Measurements from ENCODE around the gene ATP7B.

Gene ATP7B

DNA sequence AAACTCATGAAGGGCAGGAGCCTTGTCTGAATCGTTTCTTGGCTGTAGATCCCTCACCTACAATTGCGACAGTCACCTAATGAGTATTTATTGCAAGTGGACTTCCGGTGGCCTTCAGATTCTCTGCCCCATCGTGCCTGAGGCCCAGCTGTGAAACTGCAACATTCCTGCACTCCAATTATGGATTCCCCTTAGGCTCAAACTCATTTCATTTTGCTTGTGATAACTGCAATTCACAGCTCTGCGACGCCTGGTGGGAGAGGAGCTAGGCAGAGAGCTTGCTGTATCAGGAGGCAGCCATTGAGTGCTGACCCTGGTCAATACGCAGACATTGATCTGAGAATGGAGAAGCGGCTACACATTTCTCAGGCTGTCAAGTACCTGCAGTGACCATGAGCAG is 90.5 kb downstream of the ATP7B start:
- H3K27ac ChIP-seq (replicated peaks): no peak overlapping the region
- no peak for DNase-seq (ENCODE audit: low read depth in 1 of 2, low spot score in 1 of 2)

DNA sequence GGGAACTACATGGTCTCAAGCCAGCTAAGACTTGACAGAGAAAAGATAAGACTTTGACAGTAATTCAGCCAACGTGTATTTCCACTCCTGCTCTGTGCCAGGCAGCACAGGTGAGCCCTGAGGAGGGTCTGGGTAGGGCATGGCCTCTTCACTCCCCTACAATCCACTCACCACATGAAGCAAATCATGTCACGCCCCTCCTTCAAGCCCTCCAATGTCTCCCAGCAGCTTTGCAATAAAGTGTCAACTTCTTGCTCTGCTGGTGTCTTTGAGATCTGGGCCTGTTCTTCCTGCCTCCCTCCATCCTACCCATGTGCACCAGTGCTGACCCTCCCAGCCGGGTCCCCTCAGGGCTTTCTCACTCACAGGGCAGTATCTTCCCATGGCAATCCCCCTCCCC is 91.0 kb downstream of the ATP7B start:
- Histone ChIP-seq H3K4me3 (replicated peaks; ENCODE audit: insufficient read depth, low read length) (no peak overlapping the region), H3K27me3 (ENCODE audit: insufficient read depth, poor library complexity, severe bottlenecking) (no peaks in the 10 kb centered on the region), H3K27ac (replicated peaks) (no peak overlapping the region)
- DNase-seq (ENCODE audit: low read depth in 1 of 2, low spot score in 1 of 2): no peak
- TF ChIP-seq, protein P1, sequence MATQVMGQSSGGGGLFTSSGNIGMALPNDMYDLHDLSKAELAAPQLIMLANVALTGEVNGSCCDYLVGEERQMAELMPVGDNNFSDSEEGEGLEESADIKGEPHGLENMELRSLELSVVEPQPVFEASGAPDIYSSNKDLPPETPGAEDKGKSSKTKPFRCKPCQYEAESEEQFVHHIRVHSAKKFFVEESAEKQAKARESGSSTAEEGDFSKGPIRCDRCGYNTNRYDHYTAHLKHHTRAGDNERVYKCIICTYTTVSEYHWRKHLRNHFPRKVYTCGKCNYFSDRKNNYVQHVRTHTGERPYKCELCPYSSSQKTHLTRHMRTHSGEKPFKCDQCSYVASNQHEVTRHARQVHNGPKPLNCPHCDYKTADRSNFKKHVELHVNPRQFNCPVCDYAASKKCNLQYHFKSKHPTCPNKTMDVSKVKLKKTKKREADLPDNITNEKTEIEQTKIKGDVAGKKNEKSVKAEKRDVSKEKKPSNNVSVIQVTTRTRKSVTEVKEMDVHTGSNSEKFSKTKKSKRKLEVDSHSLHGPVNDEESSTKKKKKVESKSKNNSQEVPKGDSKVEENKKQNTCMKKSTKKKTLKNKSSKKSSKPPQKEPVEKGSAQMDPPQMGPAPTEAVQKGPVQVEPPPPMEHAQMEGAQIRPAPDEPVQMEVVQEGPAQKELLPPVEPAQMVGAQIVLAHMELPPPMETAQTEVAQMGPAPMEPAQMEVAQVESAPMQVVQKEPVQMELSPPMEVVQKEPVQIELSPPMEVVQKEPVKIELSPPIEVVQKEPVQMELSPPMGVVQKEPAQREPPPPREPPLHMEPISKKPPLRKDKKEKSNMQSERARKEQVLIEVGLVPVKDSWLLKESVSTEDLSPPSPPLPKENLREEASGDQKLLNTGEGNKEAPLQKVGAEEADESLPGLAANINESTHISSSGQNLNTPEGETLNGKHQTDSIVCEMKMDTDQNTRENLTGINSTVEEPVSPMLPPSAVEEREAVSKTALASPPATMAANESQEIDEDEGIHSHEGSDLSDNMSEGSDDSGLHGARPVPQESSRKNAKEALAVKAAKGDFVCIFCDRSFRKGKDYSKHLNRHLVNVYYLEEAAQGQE (IDR thresholded peaks at IDR 0.05; ENCODE audit: insufficient replicate concordance, low read depth): no peak
- TF ChIP-seq, protein P2, sequence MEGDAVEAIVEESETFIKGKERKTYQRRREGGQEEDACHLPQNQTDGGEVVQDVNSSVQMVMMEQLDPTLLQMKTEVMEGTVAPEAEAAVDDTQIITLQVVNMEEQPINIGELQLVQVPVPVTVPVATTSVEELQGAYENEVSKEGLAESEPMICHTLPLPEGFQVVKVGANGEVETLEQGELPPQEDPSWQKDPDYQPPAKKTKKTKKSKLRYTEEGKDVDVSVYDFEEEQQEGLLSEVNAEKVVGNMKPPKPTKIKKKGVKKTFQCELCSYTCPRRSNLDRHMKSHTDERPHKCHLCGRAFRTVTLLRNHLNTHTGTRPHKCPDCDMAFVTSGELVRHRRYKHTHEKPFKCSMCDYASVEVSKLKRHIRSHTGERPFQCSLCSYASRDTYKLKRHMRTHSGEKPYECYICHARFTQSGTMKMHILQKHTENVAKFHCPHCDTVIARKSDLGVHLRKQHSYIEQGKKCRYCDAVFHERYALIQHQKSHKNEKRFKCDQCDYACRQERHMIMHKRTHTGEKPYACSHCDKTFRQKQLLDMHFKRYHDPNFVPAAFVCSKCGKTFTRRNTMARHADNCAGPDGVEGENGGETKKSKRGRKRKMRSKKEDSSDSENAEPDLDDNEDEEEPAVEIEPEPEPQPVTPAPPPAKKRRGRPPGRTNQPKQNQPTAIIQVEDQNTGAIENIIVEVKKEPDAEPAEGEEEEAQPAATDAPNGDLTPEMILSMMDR (IDR thresholded peaks at IDR 0.05; ENCODE audit: insufficient read depth, low read length): no peak
- TF ChIP-seq GABPA (IDR thresholded peaks at IDR 0.05; ENCODE audit: low read depth) (no peak), POLR2AphosphoS5 (IDR thresholded peaks at IDR 0.05; ENCODE audit: low read depth) (no peak), SPI1 (IDR thresholded peaks at IDR 0.05; ENCODE audit: borderline replicate concordance, low read depth) (no peak)

More for the DNA sequence above, 90.5 kb downstream of the ATP7B start:
- Histone ChIP-seq H3K27me3 (ENCODE audit: insufficient read depth, poor library complexity, severe bottlenecking) (no peaks in the 10 kb centered on the region), H3K4me3 (replicated peaks; ENCODE audit: insufficient read depth, low read length) (no peak overlapping the region)
- TF ChIP-seq SPI1 (IDR thresholded peaks at IDR 0.05; ENCODE audit: borderline replicate concordance, low read depth) (no peak), GABPA (IDR thresholded peaks at IDR 0.05; ENCODE audit: low read depth) (no peak)
- TF ChIP-seq, protein P2 (IDR thresholded peaks at IDR 0.05; ENCODE audit: insufficient read depth, low read length): no peak

DNA sequence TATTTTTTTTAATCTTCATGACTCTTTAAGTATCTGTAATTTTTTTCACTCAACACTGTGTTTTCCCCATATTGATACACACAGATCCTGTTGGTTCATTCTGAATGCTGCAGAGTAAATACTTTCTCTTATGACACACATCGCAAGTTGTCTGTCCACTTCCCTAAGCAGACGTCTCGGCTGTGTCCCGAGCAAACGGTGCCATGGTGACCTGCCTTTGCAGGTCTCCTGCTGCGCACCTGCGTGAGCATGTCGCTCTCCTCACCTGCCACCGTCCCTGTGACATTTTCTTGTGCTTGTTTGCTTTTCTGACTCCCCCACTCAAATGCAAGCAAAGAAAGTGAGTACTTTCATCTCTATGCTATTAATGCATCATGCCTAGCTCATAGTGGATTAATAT is 91.7 kb downstream of the ATP7B start:
- Histone ChIP-seq H3K27ac (replicated peaks) (no peak overlapping the region), H3K4me3 (replicated peaks; ENCODE audit: insufficient read depth, low read length) (no peak overlapping the region), H3K27me3 (ENCODE audit: insufficient read depth, poor library complexity, severe bottlenecking) (no peaks in the 10 kb centered on the region)
- no peak for DNase-seq (ENCODE audit: low read depth in 1 of 2, low spot score in 1 of 2)
- TF ChIP-seq, protein P2 (IDR thresholded peaks at IDR 0.05; ENCODE audit: insufficient read depth, low read length): no peak
- TF ChIP-seq SPI1 (IDR thresholded peaks at IDR 0.05; ENCODE audit: borderline replicate concordance, low read depth) (no peak), POLR2AphosphoS5 (IDR thresholded peaks at IDR 0.05; ENCODE audit: low read depth) (no peak), GABPA (IDR thresholded peaks at IDR 0.05; ENCODE audit: low read depth) (no peak)
- TF ChIP-seq, protein P1 (IDR thresholded peaks at IDR 0.05; ENCODE audit: insufficient replicate concordance, low read depth): no peak

DNA sequence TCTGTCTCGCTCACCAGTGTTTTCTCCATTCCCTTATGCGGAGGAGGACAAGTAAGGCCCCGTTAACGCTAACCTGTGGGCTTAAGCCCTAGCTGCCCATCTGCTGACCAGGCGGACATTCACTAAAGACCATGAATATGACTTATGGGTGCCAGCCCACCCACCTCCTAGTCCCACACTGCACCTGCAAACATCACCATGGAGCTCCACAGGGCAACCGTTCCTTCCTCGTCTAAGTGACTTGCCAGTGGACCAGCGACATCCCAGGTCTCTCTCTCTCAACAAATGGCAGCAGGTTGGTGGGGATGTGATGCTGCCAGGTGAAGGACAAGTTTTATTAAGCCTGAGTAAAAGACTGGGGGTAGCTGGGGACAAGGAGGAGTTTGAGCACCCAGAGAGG is 94.3 kb downstream of the ATP7B start:
- H3K27me3 ChIP-seq (ENCODE audit: insufficient read depth, poor library complexity, severe bottlenecking): no peaks in the 10 kb centered on the region
- H3K27ac ChIP-seq (replicated peaks): no peak overlapping the region
- no peak for DNase-seq (ENCODE audit: low read depth in 1 of 2, low spot score in 1 of 2)
- no peak overlapping the region for H3K4me3 ChIP-seq (replicated peaks; ENCODE audit: insufficient read depth, low read length)
- TF ChIP-seq, protein P2 (IDR thresholded peaks at IDR 0.05; ENCODE audit: insufficient read depth, low read length): no peak
- TF ChIP-seq, protein P1 (IDR thresholded peaks at IDR 0.05; ENCODE audit: insufficient replicate concordance, low read depth): no peak
- TF ChIP-seq POLR2AphosphoS5 (IDR thresholded peaks at IDR 0.05; ENCODE audit: low read depth) (no peak), GABPA (IDR thresholded peaks at IDR 0.05; ENCODE audit: low read depth) (no peak), SPI1 (IDR thresholded peaks at IDR 0.05; ENCODE audit: borderline replicate concordance, low read depth) (no peak)
